ENCODE results near the gene KDM4C.

The KDM4C gene

GRCh38 chr9:7056254-7056653, 298.5 kb downstream of the KDM4C start:
- no peak for DNase-seq

- DNase-seq = no peak
Measured at GRCh38 chr9:7058473-7058872, 300.7 kb downstream of the KDM4C start.

DNA sequence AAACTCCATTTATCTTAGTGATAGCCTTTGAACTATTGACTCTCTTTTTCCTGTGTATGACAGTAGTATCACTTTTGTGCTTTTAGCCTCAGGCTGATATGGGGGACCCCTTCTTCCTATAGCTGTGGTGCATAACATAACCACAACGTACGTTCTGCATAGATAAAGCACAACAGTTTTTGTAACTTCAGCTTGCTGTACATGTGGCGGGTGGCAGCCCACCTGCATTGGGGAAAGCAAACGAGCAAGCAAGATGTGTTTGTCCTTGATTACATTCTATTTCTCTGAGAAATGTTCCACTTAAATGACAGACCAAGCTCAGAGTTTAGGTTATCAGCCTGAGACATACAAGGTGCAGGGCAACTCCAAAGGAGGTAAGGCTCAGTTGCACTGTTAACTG, 309.4 kb downstream of the KDM4C start:
- DNase-seq = no peak

DNA sequence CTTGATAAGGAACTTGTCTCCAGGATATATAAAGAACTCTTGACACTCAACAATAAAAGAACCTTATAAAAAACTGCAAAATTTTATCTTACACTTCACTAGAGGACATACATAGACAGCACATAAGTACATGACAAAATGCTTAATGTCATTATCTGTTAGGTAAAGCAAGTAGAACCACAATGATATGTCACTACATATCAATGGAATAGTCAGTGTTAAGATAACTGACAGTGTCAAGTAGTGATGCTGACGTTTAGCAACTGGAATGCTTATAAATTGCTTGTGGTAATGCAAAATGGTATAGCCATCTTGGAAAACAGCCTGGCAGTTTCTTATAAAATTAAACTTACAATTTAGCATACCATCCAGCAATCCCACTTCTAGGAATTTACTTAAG, 314.1 kb downstream of the KDM4C start:
- DNase-seq = no peak

DNA sequence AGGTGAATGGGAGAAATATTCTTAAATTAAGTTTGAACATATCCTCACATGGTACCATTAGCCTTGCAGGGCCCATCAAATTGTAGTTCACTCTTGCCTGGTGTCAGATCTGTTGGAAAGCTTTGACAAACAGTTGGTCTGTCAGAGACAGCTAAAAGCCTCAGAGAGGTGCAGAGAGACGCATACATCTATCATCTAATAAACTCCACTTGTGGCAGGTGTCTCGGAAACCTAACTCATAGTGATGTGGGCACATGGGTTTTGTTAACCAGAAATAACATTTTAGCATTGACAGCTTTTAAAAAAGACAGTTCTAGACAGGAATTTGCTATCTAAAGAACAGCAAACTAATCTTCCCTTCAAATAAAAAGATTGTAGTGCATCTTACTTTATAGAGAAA, 315.9 kb downstream of the KDM4C start:
- DNase-seq = no peak

DNA sequence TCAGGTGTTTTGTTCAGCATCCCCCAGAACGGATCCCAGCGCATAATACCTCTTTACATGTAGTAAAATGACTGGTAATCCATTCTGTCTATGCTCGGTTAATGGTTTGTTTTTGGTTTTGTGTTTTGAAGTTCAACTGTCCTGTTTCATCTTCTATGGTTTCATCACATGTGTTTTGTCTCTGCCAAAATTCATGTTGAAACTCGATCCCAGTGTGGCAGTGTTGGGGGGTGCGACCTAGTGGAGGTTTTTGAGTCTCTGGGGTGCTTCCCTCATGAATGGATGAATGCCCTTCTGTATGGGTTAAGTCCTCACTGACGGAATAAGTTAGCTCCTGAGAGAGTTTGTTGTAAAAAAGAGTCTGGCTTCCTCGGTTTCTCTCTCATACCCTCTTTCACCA, 317.4 kb downstream of the KDM4C start:
- DNase-seq = no peak

- no peak for DNase-seq
Measured at GRCh38 chr9:7079051-7079450, 321.3 kb downstream of the KDM4C start.

DNA sequence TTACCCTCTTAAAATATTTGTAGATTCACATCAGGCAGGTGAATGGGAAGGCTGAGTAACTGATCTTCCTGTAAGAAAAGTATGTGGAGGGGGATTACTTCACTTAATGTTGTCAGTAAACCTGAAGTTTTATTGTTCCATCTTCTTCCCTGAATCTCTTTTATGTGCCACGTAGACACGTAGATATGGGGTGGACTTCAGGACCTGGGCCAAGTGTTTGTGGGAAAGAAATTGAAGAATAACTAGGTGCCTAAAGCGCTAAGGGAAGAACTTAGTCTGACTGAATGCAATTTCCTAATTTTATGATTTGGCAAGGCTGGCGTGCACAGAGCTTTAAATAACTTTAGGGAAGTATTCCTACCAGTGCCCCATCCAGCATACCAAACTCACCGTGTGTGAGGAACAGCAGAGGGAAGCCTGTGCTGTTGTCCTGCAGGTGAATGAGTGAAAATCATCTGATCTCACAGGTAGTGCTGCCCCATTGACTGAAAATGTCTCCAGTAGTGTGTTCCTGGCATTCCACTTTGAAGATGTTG, 323.4 kb downstream of the KDM4C start:
- no peak for DNase-seq

DNA sequence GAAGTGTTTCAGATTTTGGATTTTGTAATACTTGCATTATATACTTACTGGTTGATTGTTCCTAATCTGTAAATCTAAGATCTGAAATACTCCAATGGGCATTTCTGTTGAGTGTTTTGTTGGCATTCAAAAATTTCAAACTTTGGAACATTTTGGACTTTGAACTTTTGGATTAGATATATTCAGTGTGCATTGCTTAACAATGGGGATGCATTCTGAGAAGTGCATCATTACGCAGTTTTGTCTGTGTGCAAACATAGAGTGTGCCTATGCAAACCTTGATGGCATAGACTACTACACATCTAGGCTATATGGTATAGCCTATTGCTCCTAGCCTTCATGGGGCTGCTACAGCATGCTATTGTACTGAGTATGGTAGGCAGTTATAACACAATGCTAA, 325.4 kb downstream of the KDM4C start:
- DNase-seq = no peak

DNA sequence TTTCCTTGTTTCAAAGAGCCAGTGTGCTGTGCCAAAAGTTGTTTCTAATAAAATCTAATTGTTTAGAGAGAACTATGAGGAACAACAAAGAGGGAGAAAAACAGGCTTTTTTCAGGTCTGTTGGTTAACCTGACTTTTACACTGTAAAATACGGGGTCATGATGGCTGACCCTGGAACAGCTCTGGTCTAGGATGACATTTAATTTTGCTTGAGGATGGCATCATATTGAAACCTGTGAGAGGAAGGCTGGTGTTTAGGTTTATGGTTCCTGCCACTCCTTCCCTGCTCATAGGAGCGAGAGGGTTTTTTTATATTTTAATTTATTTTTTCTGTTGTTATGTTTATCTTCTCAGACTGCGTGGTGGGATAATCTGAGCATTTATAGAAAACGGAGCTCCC, 327.6 kb downstream of the KDM4C start:
- no peak for DNase-seq

- DNase-seq = no peak
Measured at GRCh38 chr9:7086389-7086788, 328.6 kb downstream of the KDM4C start.

GRCh38 chr9:7088611-7089010, 330.8 kb downstream of the KDM4C start:
- DNase-seq = no peak

GRCh38 chr9:7089406-7090193, 331.8 kb downstream of the KDM4C start:
- no peak for DNase-seq

DNA sequence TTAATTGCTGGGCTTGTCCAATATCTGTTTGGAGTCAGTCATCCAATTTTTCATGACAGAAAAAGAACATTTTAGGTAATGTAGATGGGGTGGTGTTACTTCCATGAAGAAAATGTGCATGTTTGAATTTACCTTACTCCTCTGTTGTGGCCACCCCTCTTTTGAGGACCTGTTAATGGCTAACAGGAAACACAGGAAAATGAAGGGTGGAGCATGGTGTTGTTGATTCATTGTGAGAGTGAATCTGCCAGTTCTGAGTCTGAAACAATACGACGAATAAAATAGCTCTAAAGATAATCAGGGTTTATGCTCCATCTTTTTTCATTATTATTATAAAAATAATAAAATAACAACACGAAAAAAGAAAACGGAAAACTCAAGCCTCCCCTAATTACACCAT, 335.3 kb downstream of the KDM4C start:
- no peak for DNase-seq

DNA sequence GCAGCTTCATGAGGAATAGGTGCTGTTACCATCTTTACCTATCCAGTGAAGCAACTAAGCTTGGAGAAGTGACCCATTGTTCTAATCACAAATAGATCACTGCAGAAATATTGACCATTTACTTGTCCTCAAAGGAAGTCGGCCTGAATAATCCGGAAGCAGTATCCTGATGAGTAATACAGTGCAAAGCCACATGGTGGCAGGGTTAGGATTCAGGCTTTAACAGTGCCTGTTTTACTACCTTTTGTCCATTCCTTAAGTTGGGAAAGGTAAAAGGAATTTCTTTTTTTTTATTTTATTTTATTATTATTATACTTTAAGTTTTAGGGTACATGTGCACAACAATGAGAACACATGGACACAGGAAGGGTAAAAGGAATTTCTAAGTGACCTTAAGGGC, 336.3 kb downstream of the KDM4C start:
- DNase-seq = no peak

DNA sequence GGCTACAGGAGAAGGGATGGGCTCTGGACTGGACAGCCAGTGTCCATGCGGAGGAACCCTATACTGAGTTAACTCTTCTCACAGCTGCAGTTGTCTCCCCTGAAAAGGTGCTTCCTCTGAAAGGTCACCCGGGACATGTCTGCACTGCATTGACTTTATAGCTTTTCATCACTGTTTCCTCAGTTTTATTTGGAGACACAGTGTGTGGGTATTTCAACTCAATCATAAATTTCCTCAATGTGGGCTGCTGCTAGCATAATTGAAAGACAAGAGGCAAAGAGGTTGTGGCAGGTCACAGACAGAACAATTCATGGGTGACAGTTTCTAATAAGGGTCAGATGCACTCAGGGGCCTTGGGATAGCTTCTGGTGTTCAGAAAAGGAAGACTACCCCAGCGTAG, 336.8 kb downstream of the KDM4C start:
- DNase-seq = no peak

- no peak for DNase-seq
Measured at GRCh38 chr9:7095058-7095457, 337.3 kb downstream of the KDM4C start.

DNA sequence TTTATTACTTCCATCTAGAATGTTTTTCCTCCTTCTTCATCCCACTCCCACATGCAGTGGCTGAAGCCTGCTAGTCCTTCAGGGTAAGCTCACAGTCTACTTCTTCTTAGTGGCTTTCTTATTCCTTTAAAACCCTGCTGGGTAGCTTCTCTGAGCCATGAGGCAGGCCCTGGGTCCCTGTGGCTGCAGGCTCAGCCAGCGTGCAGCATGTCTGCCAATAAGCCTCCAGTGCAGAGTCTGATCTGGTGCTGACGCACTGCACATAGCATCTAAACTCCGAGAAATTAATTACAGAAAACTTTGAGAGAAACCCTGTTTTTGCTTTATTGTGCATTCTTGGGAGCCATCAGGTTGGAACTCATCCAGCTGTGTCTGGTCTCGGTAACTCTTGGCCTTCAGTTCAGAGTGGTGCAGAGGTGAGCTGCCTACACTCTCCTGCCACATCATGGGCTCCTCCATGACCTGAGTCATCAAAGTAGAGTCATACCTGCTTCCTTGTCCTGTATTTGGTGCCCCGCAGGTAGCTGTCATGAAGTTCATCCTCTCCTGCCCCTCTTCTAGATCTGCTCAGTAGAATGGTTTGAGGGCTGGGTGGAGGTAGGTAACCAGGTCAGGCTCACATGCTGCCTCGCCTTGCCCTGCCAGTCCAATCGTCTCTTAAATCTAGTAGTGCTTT, 339.4 kb downstream of the KDM4C start:
- DNase-seq = no peak

DNA sequence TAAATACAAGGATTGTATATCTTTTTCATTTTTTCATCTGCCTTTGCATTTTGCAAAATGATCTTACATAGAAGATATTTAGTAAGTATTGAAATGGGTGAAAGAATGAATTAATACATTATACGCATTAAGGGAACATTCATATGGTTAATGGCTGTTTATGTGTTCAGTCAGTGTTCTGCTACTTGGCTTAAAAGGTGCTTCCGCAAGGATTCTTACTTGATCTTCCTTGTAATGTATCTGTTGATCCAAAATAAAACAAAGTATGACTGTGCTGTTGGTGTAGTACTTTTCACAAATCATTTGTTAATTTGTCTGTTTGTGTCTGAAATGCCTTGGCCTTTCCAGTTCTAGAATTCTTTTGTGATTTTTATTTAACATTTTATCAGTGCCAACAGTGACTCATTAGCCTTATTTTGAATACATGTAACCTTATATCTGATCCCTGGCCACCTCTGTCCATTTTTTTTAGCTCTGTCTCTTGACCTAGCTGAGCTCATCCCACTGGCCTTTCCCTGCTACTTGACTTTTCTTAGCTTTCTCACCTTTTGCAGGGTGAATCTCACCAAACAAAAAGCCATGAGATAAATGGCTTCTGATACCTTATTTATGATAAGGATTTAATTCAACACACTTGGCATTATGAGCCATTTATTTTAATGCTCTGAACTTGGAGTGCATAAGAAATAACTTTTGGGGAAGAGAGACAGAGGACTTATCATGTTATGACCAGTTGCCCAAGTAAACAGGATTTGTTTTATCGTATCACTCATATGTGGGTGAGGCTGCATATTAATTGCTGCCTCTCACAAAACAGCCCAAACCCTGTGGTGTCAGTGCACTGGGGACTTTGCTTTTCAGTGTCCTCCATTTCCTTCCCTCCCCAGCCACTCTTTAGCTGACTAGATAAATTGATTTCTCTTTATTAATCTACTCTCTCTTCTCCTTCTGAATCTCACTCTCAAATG, 340.3 kb downstream of the KDM4C start:
- DNase-seq = no peak

GRCh38 chr9:7103367-7103766, 345.6 kb downstream of the KDM4C start:
- no peak for DNase-seq

DNA sequence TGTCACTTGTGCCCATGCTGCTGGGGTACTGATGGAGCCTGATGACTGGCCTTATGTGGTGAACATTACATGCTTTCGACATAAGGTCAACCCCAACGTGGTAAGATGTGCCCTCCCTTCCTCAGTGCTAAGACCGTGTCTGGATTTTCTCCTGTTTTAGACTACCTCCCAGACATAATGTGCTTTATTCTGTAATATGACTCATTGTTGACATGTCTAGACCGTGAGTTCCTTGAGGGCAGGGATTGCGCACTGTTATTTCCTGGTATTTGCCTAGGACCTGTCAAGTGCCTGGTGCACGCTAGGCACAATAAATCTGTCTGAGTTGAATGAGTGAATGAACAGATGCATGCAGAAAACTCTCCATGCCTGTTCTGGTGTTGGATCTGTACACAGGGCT, 346.0 kb downstream of the KDM4C start:
- no peak for DNase-seq

GRCh38 chr9:7104625-7105024, 346.9 kb downstream of the KDM4C start:
- DNase-seq = no peak

DNA sequence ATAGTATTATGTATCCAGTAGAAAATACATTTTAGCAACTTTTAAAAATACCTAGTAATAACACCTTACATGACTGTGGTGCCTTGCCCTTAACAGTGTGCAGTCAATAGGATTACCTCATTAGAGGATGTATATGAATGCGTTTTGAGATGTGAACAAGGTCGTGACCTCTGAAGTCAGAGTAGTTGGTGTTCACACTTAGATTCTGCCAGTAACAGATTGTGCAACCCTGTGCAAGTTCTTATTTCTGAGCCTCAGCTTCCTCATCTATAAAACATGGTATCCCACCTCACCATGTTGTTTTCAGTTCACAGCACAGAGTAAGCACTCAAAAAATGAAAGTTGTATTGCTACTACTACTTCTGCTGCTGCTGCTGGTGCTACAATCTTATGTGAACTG, 347.3 kb downstream of the KDM4C start:
- DNase-seq = no peak

Measured in activated CD4-positive, alpha-beta T cell treated with anti-CD3 and anti-CD28 coated beads, Interleukin-2, amount 50 U/mL, for 1 hour (primary cell).